Measurements from ENCODE around the gene ELSPBP1. TPM values are rescaled to one million over a fixed set of nuclear protein-coding genes. Genes with fewer than 3 reads are reported as not detected.

ELSPBP1 gene
- total RNA-seq, 4 donors from 2014 or later = not detected

DNA sequence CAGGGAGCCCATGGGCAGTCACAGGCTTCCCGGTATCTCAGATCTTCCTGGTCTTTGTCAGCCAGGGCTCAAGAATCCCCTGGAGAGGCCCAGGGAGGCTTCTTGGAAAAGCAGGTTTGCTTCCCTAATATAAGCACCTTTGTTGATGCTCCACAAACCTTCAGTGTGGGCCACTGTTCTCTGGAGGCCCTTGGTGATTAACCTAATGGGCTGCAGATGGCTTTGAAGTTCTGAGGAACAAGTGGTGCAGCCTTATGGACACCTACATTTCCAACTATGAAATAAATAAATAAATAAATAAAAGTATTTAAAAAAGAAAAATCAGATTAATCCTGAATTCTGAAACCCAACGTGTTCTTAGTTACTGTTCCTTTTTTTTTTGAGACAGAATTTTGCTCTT is 2.4 kb upstream of the ELSPBP1 start, which contains the start of gene BSPH1:
BSPH1 (minus strand) TSS at position 101 of the 400 bp plus-strand sequence; CDS start at position 12, 89 bp downstream.
- Histone ChIP-seq H3K4me3 (replicated peaks in 1 of 3) (no peak within 1 kb of the TSS), H3K9me3 (no peaks in the 10 kb centered on the region), H3K27ac (no peak within 1 kb of the TSS), H3K27me3 (no peaks in the 10 kb centered on the region), H3K4me1 (no peaks in the 10 kb centered on the region), H3K36me3 (no peaks in the 10 kb centered on the region)
- no peak for DNase-seq
- WGBS, 2 donors = 63 to 71% methylated on average over 2 of the region's 2 CpGs
- intact Hi-C loops (cut with DNase I) = no loop called here
- no peak for TF ChIP-seq POLR2A (IDR thresholded peaks at IDR 0.05)
- TF ChIP-seq, protein P1, sequence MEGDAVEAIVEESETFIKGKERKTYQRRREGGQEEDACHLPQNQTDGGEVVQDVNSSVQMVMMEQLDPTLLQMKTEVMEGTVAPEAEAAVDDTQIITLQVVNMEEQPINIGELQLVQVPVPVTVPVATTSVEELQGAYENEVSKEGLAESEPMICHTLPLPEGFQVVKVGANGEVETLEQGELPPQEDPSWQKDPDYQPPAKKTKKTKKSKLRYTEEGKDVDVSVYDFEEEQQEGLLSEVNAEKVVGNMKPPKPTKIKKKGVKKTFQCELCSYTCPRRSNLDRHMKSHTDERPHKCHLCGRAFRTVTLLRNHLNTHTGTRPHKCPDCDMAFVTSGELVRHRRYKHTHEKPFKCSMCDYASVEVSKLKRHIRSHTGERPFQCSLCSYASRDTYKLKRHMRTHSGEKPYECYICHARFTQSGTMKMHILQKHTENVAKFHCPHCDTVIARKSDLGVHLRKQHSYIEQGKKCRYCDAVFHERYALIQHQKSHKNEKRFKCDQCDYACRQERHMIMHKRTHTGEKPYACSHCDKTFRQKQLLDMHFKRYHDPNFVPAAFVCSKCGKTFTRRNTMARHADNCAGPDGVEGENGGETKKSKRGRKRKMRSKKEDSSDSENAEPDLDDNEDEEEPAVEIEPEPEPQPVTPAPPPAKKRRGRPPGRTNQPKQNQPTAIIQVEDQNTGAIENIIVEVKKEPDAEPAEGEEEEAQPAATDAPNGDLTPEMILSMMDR (IDR thresholded peaks at IDR 0.05) = no peak

DNA sequence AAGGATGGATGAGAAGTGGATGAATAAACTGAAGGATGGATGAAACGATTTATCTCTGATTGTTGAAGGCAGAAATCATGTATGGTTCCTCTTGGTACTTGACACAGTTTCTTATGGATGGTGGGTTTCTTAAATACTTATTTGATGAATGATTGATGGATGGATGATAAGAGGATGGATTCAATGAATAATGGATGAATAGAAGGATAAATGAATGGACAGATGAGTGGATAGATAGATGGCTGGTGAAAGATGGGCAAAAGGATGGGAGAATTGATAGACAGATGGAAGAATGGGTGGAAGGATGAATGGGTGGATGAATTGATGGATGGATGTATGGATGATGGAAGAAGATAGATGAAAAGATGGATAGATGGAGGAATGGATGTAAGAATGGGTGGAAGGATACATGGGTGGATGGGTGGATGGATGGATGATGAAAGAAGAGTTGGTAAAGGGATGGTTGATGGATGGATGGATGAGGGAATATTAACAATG is 1.8 kb downstream of the ELSPBP1 start:
- no peak for TF ChIP-seq POLR2A (IDR thresholded peaks at IDR 0.05)
- TF ChIP-seq, protein P1 (IDR thresholded peaks at IDR 0.05) = no peak
- Histone ChIP-seq H3K4me3 (replicated peaks in 1 of 3) (no peak overlapping the region), H3K4me1 (no peaks in the 10 kb centered on the region), H3K9me3 (no peaks in the 10 kb centered on the region), H3K36me3 (no peaks in the 10 kb centered on the region), H3K27me3 (no peaks in the 10 kb centered on the region), H3K27ac (no peak overlapping the region)
- 67 to 76% methylated on average over 1 of the region's 1 CpG for WGBS, 2 donors
- DNase-seq = no peak
- intact Hi-C loops (cut with DNase I) = no loop called here

DNA sequence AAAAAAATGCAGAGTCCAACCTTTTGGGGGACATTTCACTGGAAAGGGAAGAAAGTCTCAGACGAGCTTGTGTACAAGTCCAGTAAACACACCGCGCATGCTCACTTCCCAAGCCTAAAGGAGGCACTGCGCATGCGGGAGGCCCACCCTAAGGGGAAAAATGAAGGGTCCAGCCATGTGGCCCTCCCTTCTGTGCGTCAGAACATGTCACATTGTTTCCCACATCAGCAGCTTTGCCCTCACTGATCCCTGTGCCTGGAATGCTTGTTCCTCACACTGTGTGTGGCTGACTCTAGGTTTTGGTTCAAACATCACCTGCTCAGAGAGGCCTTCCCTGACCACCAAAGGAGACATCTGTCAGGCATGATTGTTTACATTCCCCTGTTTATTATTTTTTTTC is 4.4 kb downstream of the ELSPBP1 start:
- 83 to 94% methylated on average over 6 of the region's 6 CpGs for WGBS, 2 donors
- TF ChIP-seq, protein P1 (IDR thresholded peaks at IDR 0.05) = no peak
- TF ChIP-seq POLR2A (IDR thresholded peaks at IDR 0.05) = no peak
- no peak overlapping the region for H3K27ac ChIP-seq
- no peaks in the 10 kb centered on the region for H3K36me3 ChIP-seq
- no peak for DNase-seq
- intact Hi-C loops (cut with DNase I) = no loop called here
- no peaks in the 10 kb centered on the region for H3K9me3 ChIP-seq
- no peaks in the 10 kb centered on the region for H3K4me1 ChIP-seq
- H3K4me3 ChIP-seq (replicated peaks in 1 of 3) = no peak overlapping the region
- H3K27me3 ChIP-seq = no peaks in the 10 kb centered on the region

DNA sequence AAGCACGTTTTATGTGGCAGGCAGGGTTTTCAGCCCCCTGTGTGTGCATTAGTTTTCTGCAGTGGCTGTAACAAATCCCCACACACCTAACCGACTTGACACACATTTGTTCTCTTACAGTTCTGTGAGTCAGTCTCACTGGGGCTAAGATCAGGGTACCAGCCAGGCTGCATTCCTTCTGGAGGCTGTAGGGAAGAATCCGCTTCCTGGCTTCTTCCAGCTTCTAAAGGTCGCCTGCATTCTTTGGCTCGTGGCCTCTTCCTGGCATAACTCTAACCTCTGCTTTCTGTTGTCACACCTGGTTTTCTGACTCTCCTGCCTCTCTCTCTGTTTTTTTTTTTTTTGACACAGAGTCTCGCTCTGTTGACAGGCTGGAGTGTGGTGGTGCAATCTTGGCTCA is 6.4 kb downstream of the ELSPBP1 start:
- Histone ChIP-seq H3K4me3 (replicated peaks in 1 of 3) (no peak overlapping the region), H3K4me1 (no peaks in the 10 kb centered on the region), H3K36me3 (no peaks in the 10 kb centered on the region), H3K27ac (no peak overlapping the region), H3K9me3 (no peaks in the 10 kb centered on the region), H3K27me3 (no peaks in the 10 kb centered on the region)
- 86 to 87% methylated on average over 6 of the region's 6 CpGs for WGBS, 2 donors
- DNase-seq = no peak
- intact Hi-C loops (cut with DNase I) = no loop called here
- TF ChIP-seq, protein P1 (IDR thresholded peaks at IDR 0.05) = no peak
- no peak for TF ChIP-seq POLR2A (IDR thresholded peaks at IDR 0.05)

DNA sequence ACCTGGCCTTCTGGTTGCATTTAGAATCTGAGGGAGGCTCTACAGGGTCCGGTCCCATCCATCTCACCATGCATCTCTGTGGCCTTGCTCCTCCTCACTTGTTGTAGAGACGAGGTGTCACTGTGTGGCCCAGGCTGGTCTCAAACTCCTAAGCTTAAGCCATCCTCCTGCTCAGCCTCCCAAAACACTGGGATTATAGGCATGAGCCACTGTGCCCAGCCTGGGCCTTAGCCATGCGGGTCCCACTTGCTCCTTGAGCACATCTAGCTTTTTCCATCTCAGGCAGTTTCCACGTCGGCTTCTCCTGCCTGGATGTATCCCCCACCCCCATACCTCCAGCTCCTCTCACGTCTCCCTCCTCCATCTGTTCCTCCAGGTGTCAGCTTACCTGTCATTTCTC is 9.8 kb downstream of the ELSPBP1 start:
- Histone ChIP-seq H3K27me3 (no peaks in the 10 kb centered on the region), H3K27ac (no peak overlapping the region), H3K4me3 (replicated peaks in 1 of 3) (no peak overlapping the region), H3K4me1 (no peaks in the 10 kb centered on the region), H3K36me3 (no peaks in the 10 kb centered on the region), H3K9me3 (no peaks in the 10 kb centered on the region)
- WGBS, 2 donors = 54 to 59% methylated on average over 6 of the region's 6 CpGs
- intact Hi-C loops (cut with DNase I) = no loop called here
- no peak for TF ChIP-seq POLR2A (IDR thresholded peaks at IDR 0.05)
- DNase-seq = no peak

DNA sequence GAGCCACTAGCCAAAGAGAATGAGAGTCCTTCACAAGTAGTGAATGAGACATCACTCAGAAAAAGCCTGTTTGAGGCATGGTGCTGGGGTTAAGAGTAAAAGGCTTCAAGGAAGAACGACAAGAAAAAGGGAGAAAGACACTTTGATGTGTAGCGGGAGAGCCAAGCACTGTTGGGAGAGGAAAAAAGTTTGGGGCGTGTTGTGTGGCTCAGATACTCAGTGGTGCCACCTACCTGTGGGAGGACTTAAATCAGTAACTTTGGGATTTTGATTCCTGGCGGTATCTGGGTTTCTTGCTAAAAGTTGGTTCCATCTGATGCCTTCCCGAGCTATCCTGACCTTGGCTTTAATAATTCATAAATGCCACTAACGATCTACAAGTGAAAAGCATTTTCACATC is 12.3 kb downstream of the ELSPBP1 start:
- Histone ChIP-seq H3K36me3 (no peaks in the 10 kb centered on the region), H3K4me3 (replicated peaks in 1 of 3) (no peak overlapping the region), H3K27me3 (no peaks in the 10 kb centered on the region), H3K4me1 (no peaks in the 10 kb centered on the region), H3K27ac (no peak overlapping the region), H3K9me3 (no peaks in the 10 kb centered on the region)
- DNase-seq = no peak
- intact Hi-C loops (cut with DNase I) = no loop called here
- 73 to 85% methylated on average over 6 of the region's 6 CpGs for WGBS, 2 donors
- TF ChIP-seq, protein P1 (IDR thresholded peaks at IDR 0.05) = peak in 1 of 6 experiments; percentile 9
- TF ChIP-seq POLR2A (IDR thresholded peaks at IDR 0.05) = no peak
